HEK293 (cell line): ENCODE results near the gene EXOG.

ENCODE experiments used
- FEZF1 ChIP-seq: fragments of 450-650 bp; formaldehyde crosslinking; IDR thresholded peaks from 2 replicates; pipeline ENCODE4 v1.5.1; 2016; ENCODE audit warnings: missing biosample characterization, missing genetic modification characterization
- ZBTB8A ChIP-seq: fragments of 450-650 bp; formaldehyde crosslinking; IDR thresholded peaks from 2 replicates; pipeline ENCODE4 v1.5.1; 2016; ENCODE audit warnings: missing biosample characterization, missing genetic modification characterization
- ZEB2 ChIP-seq: fragments of 450-650 bp; formaldehyde crosslinking; IDR thresholded peaks from 2 replicates; pipeline ENCODE4 v1.5.1; 2016; ENCODE audit warnings: missing biosample characterization, missing genetic modification characterization
- ZNF138 ChIP-seq: fragments of 450-650 bp; formaldehyde crosslinking; IDR thresholded peaks from 2 replicates; pipeline ENCODE4 v1.5.1; 2016; ENCODE audit warnings: missing biosample characterization, missing genetic modification characterization, borderline replicate concordance
- ZNF274 ChIP-seq, 2 experiments: fragments of 200-500 bp in 1 of 2; fragments of 450-650 bp in 1 of 2; sonication (Bioruptor generic) in 1 of 2; formaldehyde crosslinking in 1 of 2; IDR thresholded peaks; 2 replicates each; pipeline versions ENCODE4 v1.5.1 to v1.6.1; 2014 to 2016; ENCODE audit warnings: borderline replicate concordance in 1 of 2, inconsistent platforms in 1 of 2, low read length in 1 of 2, missing biosample characterization in 1 of 2, missing genetic modification characterization in 1 of 2
- ZNF292 ChIP-seq: fragments of 450-650 bp; formaldehyde crosslinking; IDR thresholded peaks from 2 replicates; pipeline ENCODE4 v1.5.1; 2016; ENCODE audit warnings: low read depth, missing biosample characterization, missing genetic modification characterization, borderline replicate concordance
- ZNF654 ChIP-seq: fragments of 450-650 bp; formaldehyde crosslinking; IDR thresholded peaks from 2 replicates; pipeline ENCODE4 v1.5.1; 2016; ENCODE audit warnings: low read depth, missing biosample characterization, missing genetic modification characterization
- ZNF747 ChIP-seq: fragments of 450-650 bp; formaldehyde crosslinking; IDR thresholded peaks from 2 replicates; pipeline ENCODE4 v1.5.1; 2016; ENCODE audit warnings: missing biosample characterization, missing genetic modification characterization
- ZNF830 ChIP-seq: fragments of 450-650 bp; IDR thresholded peaks from 2 replicates; pipeline ENCODE4 v1.5.0; 2018; ENCODE audit warnings: missing biosample characterization, missing genetic modification characterization, low read depth, mild to moderate bottlenecking, moderate library complexity
- TF ChIP-seq, protein P1 (sequence below): fragments of 450-650 bp; formaldehyde crosslinking; IDR thresholded peaks from 2 replicates; pipeline ENCODE4 v1.5.1; 2016; ENCODE audit warnings: missing biosample characterization, missing genetic modification characterization
- TF ChIP-seq, protein P2 (sequence below): sonication (generic); formaldehyde crosslinking; IDR thresholded peaks from 2 replicates; pipeline ENCODE4 v1.8.1; 2022; ENCODE audit warnings: mild to moderate bottlenecking, moderate library complexity, missing genetic modification reagents
- TF ChIP-seq, protein P3 (sequence below): fragments of 450-650 bp; formaldehyde crosslinking; IDR thresholded peaks from 2 replicates; pipeline ENCODE4 v1.5.1; 2016; ENCODE audit warnings: missing biosample characterization, missing genetic modification characterization, low read depth
- TF ChIP-seq, protein P4 (sequence below): fragments of 450-650 bp; formaldehyde crosslinking; IDR thresholded peaks from 2 replicates; pipeline ENCODE4 v1.5.1; 2016; ENCODE audit warnings: missing biosample characterization, missing genetic modification characterization

DNA sequence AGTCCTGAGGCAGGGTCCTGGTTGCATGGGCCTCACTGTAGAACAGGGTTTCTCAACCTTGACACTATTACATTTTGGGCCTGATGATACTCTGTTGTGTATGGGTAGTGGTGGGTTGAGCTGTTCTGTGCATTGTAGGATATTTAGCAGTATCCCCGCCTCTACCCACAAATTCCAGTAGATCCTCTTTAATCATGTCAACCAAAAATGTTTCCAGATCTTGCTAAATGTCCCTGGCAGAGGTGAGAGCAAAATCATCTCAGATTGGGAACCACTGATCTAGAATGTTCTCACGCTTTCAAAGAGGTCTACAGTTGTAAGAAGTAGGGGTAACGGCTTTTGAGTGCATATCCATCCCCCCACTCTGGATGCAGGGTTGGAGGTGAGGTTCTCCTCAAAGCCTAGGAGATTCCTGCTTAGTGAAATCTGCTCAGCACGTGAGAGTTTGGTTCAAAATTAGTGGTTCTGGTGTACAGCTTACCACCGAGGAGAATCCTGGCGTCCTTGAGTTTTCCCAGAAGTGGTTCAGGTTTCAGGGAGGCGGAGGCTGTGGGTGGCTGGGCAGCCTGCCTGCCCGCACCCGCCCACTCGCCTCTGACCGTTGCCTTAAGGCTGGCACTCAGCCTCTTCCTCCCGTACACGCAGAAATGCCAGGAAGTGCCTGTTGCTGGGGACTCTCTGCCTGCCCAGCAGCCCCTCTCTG lies 37.2 kb upstream of the EXOG start:
- no peak for TF ChIP-seq ZEB2 (tag by site-specific recombination)
- TF ChIP-seq, protein P1, sequence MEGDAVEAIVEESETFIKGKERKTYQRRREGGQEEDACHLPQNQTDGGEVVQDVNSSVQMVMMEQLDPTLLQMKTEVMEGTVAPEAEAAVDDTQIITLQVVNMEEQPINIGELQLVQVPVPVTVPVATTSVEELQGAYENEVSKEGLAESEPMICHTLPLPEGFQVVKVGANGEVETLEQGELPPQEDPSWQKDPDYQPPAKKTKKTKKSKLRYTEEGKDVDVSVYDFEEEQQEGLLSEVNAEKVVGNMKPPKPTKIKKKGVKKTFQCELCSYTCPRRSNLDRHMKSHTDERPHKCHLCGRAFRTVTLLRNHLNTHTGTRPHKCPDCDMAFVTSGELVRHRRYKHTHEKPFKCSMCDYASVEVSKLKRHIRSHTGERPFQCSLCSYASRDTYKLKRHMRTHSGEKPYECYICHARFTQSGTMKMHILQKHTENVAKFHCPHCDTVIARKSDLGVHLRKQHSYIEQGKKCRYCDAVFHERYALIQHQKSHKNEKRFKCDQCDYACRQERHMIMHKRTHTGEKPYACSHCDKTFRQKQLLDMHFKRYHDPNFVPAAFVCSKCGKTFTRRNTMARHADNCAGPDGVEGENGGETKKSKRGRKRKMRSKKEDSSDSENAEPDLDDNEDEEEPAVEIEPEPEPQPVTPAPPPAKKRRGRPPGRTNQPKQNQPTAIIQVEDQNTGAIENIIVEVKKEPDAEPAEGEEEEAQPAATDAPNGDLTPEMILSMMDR = no peak
- no peak for TF ChIP-seq FEZF1
- TF ChIP-seq ZNF292 (tag by site-specific recombination) = no peak
- TF ChIP-seq, protein P2, sequence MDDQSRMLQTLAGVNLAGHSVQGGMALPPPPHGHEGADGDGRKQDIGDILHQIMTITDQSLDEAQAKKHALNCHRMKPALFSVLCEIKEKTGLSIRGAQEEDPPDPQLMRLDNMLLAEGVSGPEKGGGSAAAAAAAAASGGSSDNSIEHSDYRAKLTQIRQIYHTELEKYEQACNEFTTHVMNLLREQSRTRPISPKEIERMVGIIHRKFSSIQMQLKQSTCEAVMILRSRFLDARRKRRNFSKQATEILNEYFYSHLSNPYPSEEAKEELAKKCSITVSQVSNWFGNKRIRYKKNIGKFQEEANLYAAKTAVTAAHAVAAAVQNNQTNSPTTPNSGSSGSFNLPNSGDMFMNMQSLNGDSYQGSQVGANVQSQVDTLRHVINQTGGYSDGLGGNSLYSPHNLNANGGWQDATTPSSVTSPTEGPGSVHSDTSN (CRISPR knock-in tag) = no peak
- TF ChIP-seq, protein P3, sequence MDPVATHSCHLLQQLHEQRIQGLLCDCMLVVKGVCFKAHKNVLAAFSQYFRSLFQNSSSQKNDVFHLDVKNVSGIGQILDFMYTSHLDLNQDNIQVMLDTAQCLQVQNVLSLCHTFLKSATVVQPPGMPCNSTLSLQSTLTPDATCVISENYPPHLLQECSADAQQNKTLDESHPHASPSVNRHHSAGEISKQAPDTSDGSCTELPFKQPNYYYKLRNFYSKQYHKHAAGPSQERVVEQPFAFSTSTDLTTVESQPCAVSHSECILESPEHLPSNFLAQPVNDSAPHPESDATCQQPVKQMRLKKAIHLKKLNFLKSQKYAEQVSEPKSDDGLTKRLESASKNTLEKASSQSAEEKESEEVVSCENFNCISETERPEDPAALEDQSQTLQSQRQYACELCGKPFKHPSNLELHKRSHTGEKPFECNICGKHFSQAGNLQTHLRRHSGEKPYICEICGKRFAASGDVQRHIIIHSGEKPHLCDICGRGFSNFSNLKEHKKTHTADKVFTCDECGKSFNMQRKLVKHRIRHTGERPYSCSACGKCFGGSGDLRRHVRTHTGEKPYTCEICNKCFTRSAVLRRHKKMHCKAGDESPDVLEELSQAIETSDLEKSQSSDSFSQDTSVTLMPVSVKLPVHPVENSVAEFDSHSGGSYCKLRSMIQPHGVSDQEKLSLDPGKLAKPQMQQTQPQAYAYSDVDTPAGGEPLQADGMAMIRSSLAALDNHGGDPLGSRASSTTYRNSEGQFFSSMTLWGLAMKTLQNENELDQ (tag by site-specific recombination) = no peak
- TF ChIP-seq ZNF274 (IDR thresholded peaks at IDR 0.05; ENCODE audit: low read length) = no peak
- no peak for TF ChIP-seq ZNF274 (tag by site-specific recombination; IDR thresholded peaks at IDR 0.05; ENCODE audit: borderline replicate concordance)
- TF ChIP-seq, protein P4, sequence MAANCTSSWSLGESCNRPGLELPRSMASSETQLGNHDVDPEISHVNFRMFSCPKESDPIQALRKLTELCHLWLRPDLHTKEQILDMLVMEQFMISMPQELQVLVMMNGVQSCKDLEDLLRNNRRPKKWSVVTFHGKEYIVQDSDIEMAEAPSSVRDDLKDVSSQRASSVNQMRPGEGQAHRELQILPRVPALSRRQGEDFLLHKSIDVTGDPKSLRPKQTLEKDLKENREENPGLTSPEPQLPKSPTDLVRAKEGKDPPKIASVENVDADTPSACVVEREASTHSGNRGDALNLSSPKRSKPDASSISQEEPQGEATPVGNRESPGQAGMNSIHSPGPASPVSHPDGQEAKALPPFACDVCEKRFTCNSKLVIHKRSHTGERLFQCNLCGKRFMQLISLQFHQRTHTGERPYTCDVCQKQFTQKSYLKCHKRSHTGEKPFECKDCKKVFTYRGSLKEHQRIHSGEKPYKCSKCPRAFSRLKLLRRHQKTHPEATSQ (tag by site-specific recombination) = no peak
- TF ChIP-seq ZNF654 = no peak
- TF ChIP-seq ZNF138 (tag by site-specific recombination) = no peak
- no peak for TF ChIP-seq ZNF830 (tag by site-specific recombination)
- 0 out of 2 replicates have a peak, but pooled peaks have one; percentile 16 for TF ChIP-seq ZBTB8A
- TF ChIP-seq ZNF747 = no peak
